ENCODE measurements around the gene CHAMP1.

The CHAMP1 gene

GRCh38 chr13:114285166-114285808 is 29.0 kb upstream of the CHAMP1 start:
- Histone ChIP-seq H3K4me1 (no peaks in the 10 kb centered on the region), H3K79me2 (no peaks in the 10 kb centered on the region), H3K4me3 (ENCODE audit: low read depth, low read length) (no peak overlapping the region), H3K36me3 (ENCODE audit: control insufficient read depth, insufficient read depth, low read length) (no peaks in the 10 kb centered on the region), H3K9me3 (ENCODE audit: control insufficient read depth, low read length) (no peaks in the 10 kb centered on the region), H2AFZ (no peak overlapping the region), H3K27ac (no peak overlapping the region), H3K4me2 (ENCODE audit: low read length) (no peak overlapping the region), H3K27me3 (ENCODE audit: control insufficient read depth, insufficient read depth, low read length) (no peaks in the 10 kb centered on the region), H3K9ac (no peak overlapping the region)
- no peak for TF ChIP-seq CTCF (IDR thresholded peaks at IDR 0.05)

- no peak overlapping the region for H3K27ac ChIP-seq
- H3K4me1 ChIP-seq: no peaks in the 10 kb centered on the region
- H3K9ac ChIP-seq: no peak overlapping the region
- H3K4me2 ChIP-seq (ENCODE audit: low read length): no peak overlapping the region
- no peaks in the 10 kb centered on the region for H3K27me3 ChIP-seq (ENCODE audit: control insufficient read depth, insufficient read depth, low read length)
- no peak overlapping the region for H2AFZ ChIP-seq
- no peak overlapping the region for H3K4me3 ChIP-seq (ENCODE audit: low read depth, low read length)
- no peaks in the 10 kb centered on the region for H3K9me3 ChIP-seq (ENCODE audit: control insufficient read depth, low read length)
- TF ChIP-seq CTCF (IDR thresholded peaks at IDR 0.05): no peak
- H3K79me2 ChIP-seq: no peaks in the 10 kb centered on the region
- H3K36me3 ChIP-seq (ENCODE audit: control insufficient read depth, insufficient read depth, low read length): no peaks in the 10 kb centered on the region
Measured at GRCh38 chr13:114286808-114287207, 27.5 kb upstream of the CHAMP1 start.

GRCh38 chr13:114288157-114288591 is 26.1 kb upstream of the CHAMP1 start:
- H3K79me2 ChIP-seq: no peaks in the 10 kb centered on the region
- no peaks in the 10 kb centered on the region for H3K27me3 ChIP-seq (ENCODE audit: control insufficient read depth, insufficient read depth, low read length)
- H3K9me3 ChIP-seq (ENCODE audit: control insufficient read depth, low read length): no peaks in the 10 kb centered on the region
- no peak overlapping the region for H2AFZ ChIP-seq
- no peak for TF ChIP-seq CTCF (IDR thresholded peaks at IDR 0.05)
- H3K9ac ChIP-seq: no peak overlapping the region
- H3K4me3 ChIP-seq (ENCODE audit: low read depth, low read length): no peak overlapping the region
- H3K4me2 ChIP-seq (ENCODE audit: low read length): no peak overlapping the region
- H3K27ac ChIP-seq: no peak overlapping the region
- no peaks in the 10 kb centered on the region for H3K36me3 ChIP-seq (ENCODE audit: control insufficient read depth, insufficient read depth, low read length)
- H3K4me1 ChIP-seq: no peaks in the 10 kb centered on the region

- Histone ChIP-seq H3K27me3 (ENCODE audit: control insufficient read depth, insufficient read depth, low read length) (no peaks in the 10 kb centered on the region), H3K9ac (no peak overlapping the region), H3K27ac (no peak overlapping the region), H2AFZ (no peak overlapping the region), H3K4me3 (ENCODE audit: low read depth, low read length) (no peak overlapping the region), H3K79me2 (no peaks in the 10 kb centered on the region), H3K4me1 (no peaks in the 10 kb centered on the region), H3K9me3 (ENCODE audit: control insufficient read depth, low read length) (no peaks in the 10 kb centered on the region), H3K36me3 (ENCODE audit: control insufficient read depth, insufficient read depth, low read length) (no peaks in the 10 kb centered on the region), H3K4me2 (ENCODE audit: low read length) (no peak overlapping the region)
- TF ChIP-seq CTCF (IDR thresholded peaks at IDR 0.05): no peak
Measured at GRCh38 chr13:114296448-114296847, 17.9 kb upstream of the CHAMP1 start.

GRCh38 chr13:114296902-114297301 is 17.4 kb upstream of the CHAMP1 start:
- Histone ChIP-seq H3K4me1 (no peaks in the 10 kb centered on the region), H2AFZ (no peak overlapping the region), H3K9ac (no peak overlapping the region), H3K4me2 (ENCODE audit: low read length) (no peak overlapping the region), H3K79me2 (no peaks in the 10 kb centered on the region), H3K27me3 (ENCODE audit: control insufficient read depth, insufficient read depth, low read length) (no peaks in the 10 kb centered on the region), H3K9me3 (ENCODE audit: control insufficient read depth, low read length) (no peaks in the 10 kb centered on the region), H3K4me3 (ENCODE audit: low read depth, low read length) (no peak overlapping the region), H3K27ac (no peak overlapping the region), H3K36me3 (ENCODE audit: control insufficient read depth, insufficient read depth, low read length) (no peaks in the 10 kb centered on the region)
- TF ChIP-seq CTCF (IDR thresholded peaks at IDR 0.05): no peak
